RWPE1 (cell line): ENCODE measurements around the gene SPATA2L.
A peak's percentile ranks its signal among the peaks of the same experiment; 100 is the strongest.

Experiments
- CTCF ChIA-PET: fragments of 350-600 bp; sonication (Branson Sonifier 250); formaldehyde crosslinking; extraction: SDS; loops from one replicate; lab custom pipeline; 2021; lab: Yijun Ruan, JAX
- POLR2A ChIA-PET: fragments of 400-600 bp; formaldehyde crosslinking; extraction: SDS; loops from one replicate; lab custom pipeline; 2020; ENCODE audit warnings: antibody characterized with exemption; ENCODE audit not compliant: low non-redundant PET; lab: Yijun Ruan, JAX
- DNase-seq: peaks from one replicate; pipeline ENCODE4 v3.0.0; 2012; ENCODE audit warnings: low spot score
- H3K27ac ChIP-seq: fragments of 450-650 bp; 2 replicates; pipeline ENCODE4 v1.5.1; 2017
- TF ChIP-seq, protein P1 (sequence below): fragments of 450-650 bp; conservative IDR thresholded peaks from 2 replicates; pipeline ENCODE4 v1.5.1; 2017; ENCODE audit warnings: low read depth, mild to moderate bottlenecking

Gene SPATA2L

DNA sequence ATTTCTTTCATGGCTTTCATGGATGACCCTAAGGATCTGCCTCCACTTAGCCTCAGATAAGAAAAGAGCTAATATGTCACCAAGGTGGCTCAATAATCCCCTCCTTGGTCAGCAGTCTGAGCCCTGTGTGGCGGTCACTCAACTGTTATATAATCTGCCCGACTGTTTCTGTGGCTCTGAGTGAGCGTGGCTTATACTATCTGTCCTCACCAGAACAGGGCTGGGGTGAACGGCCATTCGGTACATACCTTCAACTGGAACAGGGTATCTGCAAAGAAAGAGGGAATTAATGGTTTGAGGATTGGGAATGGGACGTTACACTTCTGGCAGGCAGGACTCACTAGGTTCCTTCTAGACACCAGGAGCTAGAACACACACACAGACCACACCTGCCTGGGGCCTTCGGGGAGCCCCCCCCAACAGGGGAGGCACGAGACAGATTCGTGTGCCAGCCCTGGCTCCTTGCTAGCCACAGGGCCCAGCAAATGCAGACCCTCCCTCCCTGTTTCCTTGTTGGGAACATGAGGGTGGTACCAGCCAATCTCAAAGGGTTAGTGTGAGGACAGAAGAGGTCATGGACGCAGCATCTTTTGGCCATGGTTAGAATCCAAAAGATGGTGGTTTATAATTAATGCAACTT lies 47.7 kb downstream of the SPATA2L start:
- TF ChIP-seq, protein P1, sequence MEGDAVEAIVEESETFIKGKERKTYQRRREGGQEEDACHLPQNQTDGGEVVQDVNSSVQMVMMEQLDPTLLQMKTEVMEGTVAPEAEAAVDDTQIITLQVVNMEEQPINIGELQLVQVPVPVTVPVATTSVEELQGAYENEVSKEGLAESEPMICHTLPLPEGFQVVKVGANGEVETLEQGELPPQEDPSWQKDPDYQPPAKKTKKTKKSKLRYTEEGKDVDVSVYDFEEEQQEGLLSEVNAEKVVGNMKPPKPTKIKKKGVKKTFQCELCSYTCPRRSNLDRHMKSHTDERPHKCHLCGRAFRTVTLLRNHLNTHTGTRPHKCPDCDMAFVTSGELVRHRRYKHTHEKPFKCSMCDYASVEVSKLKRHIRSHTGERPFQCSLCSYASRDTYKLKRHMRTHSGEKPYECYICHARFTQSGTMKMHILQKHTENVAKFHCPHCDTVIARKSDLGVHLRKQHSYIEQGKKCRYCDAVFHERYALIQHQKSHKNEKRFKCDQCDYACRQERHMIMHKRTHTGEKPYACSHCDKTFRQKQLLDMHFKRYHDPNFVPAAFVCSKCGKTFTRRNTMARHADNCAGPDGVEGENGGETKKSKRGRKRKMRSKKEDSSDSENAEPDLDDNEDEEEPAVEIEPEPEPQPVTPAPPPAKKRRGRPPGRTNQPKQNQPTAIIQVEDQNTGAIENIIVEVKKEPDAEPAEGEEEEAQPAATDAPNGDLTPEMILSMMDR = no peak
- no peak overlapping the region; the same call in 1 of the 2 replicates for H3K27ac ChIP-seq
- CTCF ChIA-PET = interaction anchor here (0.6 kb wide), 1 partner anchor 17 kb away, joined by 3 read pairs; no protein-coding TSS in a partner anchor
- POLR2A ChIA-PET = interaction anchor here (0.7 kb wide), 1 partner anchor 54 kb away, joined by 11 read pairs; no protein-coding TSS in a partner anchor
- no peak for DNase-seq

DNA sequence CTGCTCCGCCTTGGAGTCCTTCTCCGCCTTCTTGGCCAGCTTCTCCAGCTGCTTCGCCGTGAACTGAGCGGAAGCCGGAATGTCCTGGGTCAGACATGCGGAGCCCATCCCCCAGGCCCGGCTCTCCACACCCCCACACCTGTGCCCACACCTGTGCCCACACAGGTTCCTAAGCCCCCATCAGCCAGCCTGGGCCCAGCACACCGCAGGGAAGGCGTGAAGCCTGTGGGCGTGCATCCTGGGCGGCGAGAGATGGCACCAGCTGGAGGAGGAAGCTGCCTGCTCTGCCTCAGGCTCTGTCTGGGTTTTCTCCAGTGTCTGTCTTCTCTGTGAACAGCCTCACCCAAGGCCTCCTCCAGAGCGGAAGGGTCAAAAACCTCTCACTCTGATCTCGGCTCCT lies 49.9 kb downstream of the SPATA2L start:
- ChIA-PET CTCF (interaction anchor here (0.8 kb wide), 1 partner anchor 43 kb away, joined by 3 read pairs; no protein-coding TSS in a partner anchor), POLR2A (no interaction called here)
- TF ChIP-seq, protein P1 = no peak
- 0 out of 2 replicates have a peak overlapping the region, but pooled peaks have one; percentile 3 for H3K27ac ChIP-seq
- no peak for DNase-seq

DNA sequence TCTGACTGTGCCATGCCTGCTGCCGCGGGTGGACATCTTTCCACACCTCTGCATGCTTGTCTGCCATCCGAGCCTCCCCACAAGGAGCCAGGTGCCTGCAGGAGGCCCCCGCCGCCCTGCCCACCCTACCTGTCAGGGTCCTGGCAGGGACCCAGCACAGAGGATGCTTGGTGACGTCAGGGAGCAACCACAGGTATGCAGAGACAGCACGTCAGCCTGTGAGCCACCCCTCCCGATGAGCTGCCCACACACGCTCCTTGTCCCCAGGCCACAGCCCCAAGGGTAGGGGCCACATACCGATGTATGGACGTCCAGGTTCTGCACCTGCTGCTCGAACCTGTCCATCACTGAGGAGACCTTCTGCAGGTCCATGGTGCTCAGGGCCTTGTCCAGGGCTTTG lies 54.6 kb downstream of the SPATA2L start:
- TF ChIP-seq, protein P1 = no peak
- 0 out of 2 replicates have a peak overlapping the region, but pooled peaks have one; percentile 46 for H3K27ac ChIP-seq
- DNase-seq = peak; percentile 69
- POLR2A ChIA-PET = no interaction called here
- CTCF ChIA-PET = no interaction called here
